GM12878 (cell line): Measurements from ENCODE around the gene CAMK2A. TPM values are rescaled to one million over a fixed set of nuclear protein-coding genes. Genes with fewer than 3 reads are reported as not detected.

Source experiments
- ATAC-seq: fragments of 200-7000 bp; cut with Tn5 transposase; 3 replicates; pipeline ENCODE4 v1.9.1; 2020; ENCODE audit warnings: mild to moderate bottlenecking, moderate library complexity
- BruUV-seq: library from RNA; stranded (reverse); fragments of 400-500 nt; replicated peaks from 2 replicates; lab custom pipeline; 2021; lab: Mats Ljungman, UMichigan
- CTCF ChIA-PET: fragments of 300-600 bp; sonication (Branson Sonifier 250); formaldehyde crosslinking; extraction: SDS; loops from one replicate; lab custom pipeline; 2021; ENCODE audit warnings: inconsistent platforms; lab: Yijun Ruan, JAX
- POLR2A ChIA-PET: fragments of 350-600 bp; formaldehyde crosslinking; extraction: SDS; loops from one replicate; lab custom pipeline; 2021; ENCODE audit warnings: inconsistent platforms; lab: Charles Lee
- RAD21 ChIA-PET: fragments of 300-600 bp; sonication (Branson Sonifier 250); formaldehyde crosslinking; loops from one replicate; lab custom pipeline; 2023; ENCODE audit warnings: antibody characterized with exemption; ENCODE audit not compliant: unreplicated experiment; lab: Charles Lee
- SMC1A ChIA-PET: fragments of 300-600 bp; sonication (Branson Sonifier 250); formaldehyde crosslinking; loops from one replicate; lab custom pipeline; 2023; ENCODE audit not compliant: unreplicated experiment, uncharacterized antibody; lab: Charles Lee
- DNase-seq: peaks from one replicate; pipeline ENCODE4 v3.0.0-alpha.2; 2011; ENCODE audit warnings: low read depth, low spot score
- FAIRE-seq: peaks from 3 replicates; lab custom pipeline; 2011; peaks lifted over from hg19 to GRCh38; lab: Jason Lieb, UNC
- H2AFZ ChIP-seq: 2 replicates; pipeline ENCODE4 v1.6.0; 2011; ENCODE audit warnings: low read depth, low read length, control low read depth; ENCODE audit not compliant: control insufficient read depth
- H3K27ac ChIP-seq: 2 replicates; pipeline ENCODE4 v1.5.1; 2011; ENCODE audit warnings: control low read depth; ENCODE audit not compliant: control insufficient read depth, insufficient read depth
- H3K27me3 ChIP-seq, 2 experiments: replicated peaks in 1 of 2; 2 replicates each; pipeline versions ENCODE4 v1.6.0 to v1.6.1; 2011; ENCODE audit warnings: low read length in 1 of 2; ENCODE audit not compliant: control insufficient read depth in 2 of 2, insufficient read depth in 2 of 2
- H3K36me3 ChIP-seq, 2 experiments: 2 replicates each; pipeline ENCODE4 v1.5.1; 2011; ENCODE audit warnings: low read length in 1 of 2; ENCODE audit not compliant: control insufficient read depth in 2 of 2, insufficient read depth in 2 of 2
- H3K4me1 ChIP-seq: 2 replicates; pipeline ENCODE4 v1.6.1; 2011; ENCODE audit warnings: mild to moderate bottlenecking, low read length, moderate library complexity, mixed read lengths; ENCODE audit not compliant: control insufficient read depth, insufficient read depth
- H3K4me2 ChIP-seq: 2 replicates; pipeline ENCODE4 v1.6.0; 2011; ENCODE audit warnings: control low read depth; ENCODE audit not compliant: control insufficient read depth, insufficient read depth
- H3K4me3 ChIP-seq: fragments of 200-600 bp; sonication (generic); 2 replicates; pipeline ENCODE4 v1.5.1; 2016
- H3K79me2 ChIP-seq: 2 replicates; pipeline ENCODE4 v1.6.0; 2011; ENCODE audit warnings: low read length; ENCODE audit not compliant: control insufficient read depth, insufficient read depth
- H3K9ac ChIP-seq: 2 replicates; pipeline ENCODE4 v1.8.0; 2011; ENCODE audit warnings: low read length, control low read depth, mixed read lengths; ENCODE audit not compliant: control insufficient read depth, insufficient read depth
- H3K9me3 ChIP-seq: replicated peaks from 3 replicates; pipeline ENCODE4 v1.5.1; 2011; ENCODE audit warnings: mild to moderate bottlenecking, low read length; ENCODE audit not compliant: control insufficient read depth, insufficient read depth
- H4K20me1 ChIP-seq: 2 replicates; pipeline ENCODE4 v1.6.0; 2011; ENCODE audit not compliant: control insufficient read depth, insufficient read depth
- CREB1 ChIP-seq: IDR thresholded peaks from 2 replicates; pipeline ENCODE4 v1.6.1; 2012; ENCODE audit warnings: low read depth, mild to moderate bottlenecking, inconsistent platforms
- GATAD2B ChIP-seq: fragments of 450-650 bp; conservative IDR thresholded peaks from 2 replicates; pipeline ENCODE4 v1.6.1; 2017; ENCODE audit warnings: low read depth, mild to moderate bottlenecking, moderate library complexity
- HDAC6 ChIP-seq: fragments of 200-600 bp; sonication (generic); IDR thresholded peaks from one replicate; pipeline ENCODE4 v1.8.0; 2017; ENCODE audit warnings: antibody characterized with exemption; ENCODE audit not compliant: unreplicated experiment
- MEF2A ChIP-seq: IDR thresholded peaks from 2 replicates; pipeline ENCODE4 v1.6.1; 2011; ENCODE audit warnings: low read depth, mild to moderate bottlenecking, low read length, moderate library complexity; ENCODE audit not compliant: insufficient read depth
- MXI1 ChIP-seq: fragments of 150-350 bp; IDR thresholded peaks from 2 replicates; pipeline ENCODE4 v1.6.1; 2011; ENCODE audit warnings: low read depth, mild to moderate bottlenecking, inconsistent platforms, low read length, improper control_type of control experiment
- NR2C1 ChIP-seq: fragments of 450-650 bp; IDR thresholded peaks from 2 replicates; pipeline ENCODE4 v1.6.1; 2017; ENCODE audit warnings: antibody characterized with exemption, mild to moderate bottlenecking, moderate library complexity
- NR2F1 ChIP-seq: fragments of 450-650 bp; conservative IDR thresholded peaks from 2 replicates; pipeline ENCODE4 v1.6.1; 2017; ENCODE audit warnings: mild to moderate bottlenecking
- PML ChIP-seq: IDR thresholded peaks from 2 replicates; pipeline ENCODE4 v1.6.1; 2012; ENCODE audit warnings: low read length, inconsistent platforms
- SIN3A ChIP-seq: IDR thresholded peaks from 2 replicates; pipeline ENCODE4 v1.6.1; 2012; ENCODE audit warnings: low read depth, low read length, improper control_type of control experiment
- SREBF2 ChIP-seq: IDR thresholded peaks from 2 replicates; pipeline ENCODE4 v1.6.1; 2012; ENCODE audit warnings: mild to moderate bottlenecking, low read length
- TCF3 ChIP-seq: IDR thresholded peaks from 2 replicates; pipeline ENCODE4 v1.6.1; 2012; ENCODE audit warnings: low read depth, mild to moderate bottlenecking, low read length, borderline replicate concordance; ENCODE audit not compliant: insufficient read depth
- TCF7 ChIP-seq: IDR thresholded peaks from 2 replicates; pipeline ENCODE4 v1.6.1; 2014; ENCODE audit warnings: antibody characterized with exemption, borderline replicate concordance
- ZNF207 ChIP-seq: fragments of 450-650 bp; IDR thresholded peaks from 2 replicates; pipeline ENCODE4 v1.6.1; 2014; ENCODE audit warnings: antibody characterized with exemption, mild to moderate bottlenecking, borderline replicate concordance
- ZNF687 ChIP-seq: fragments of 450-650 bp; IDR thresholded peaks from 2 replicates; pipeline ENCODE4 v1.6.1; 2017; ENCODE audit warnings: mild to moderate bottlenecking, moderate library complexity
- WGBS: methylation state at CpG from one replicate; pipeline ENCODE4 v1.1.6; 2016; ENCODE audit warnings: low lambda C conversion rate; ENCODE audit not compliant: insufficient replicate concordance, insufficient coverage; ENCODE audit errors: missing lambda C conversion rate; 5-methylcytosine and 5-hydroxymethylcytosine counted together
- in situ Hi-C: fragments of 300-500 bp; cut with MboI; formaldehyde crosslinking; loops from 9 replicates; pipeline ENCODE4 v1.14.3; 2018; ENCODE audit warnings: mixed read lengths
- intact Hi-C: fragments of 100-400 bp; cut with micrococcal nuclease; formaldehyde crosslinking; loops from one replicate; pipeline ENCODE4 v1.14.2; 2022; ENCODE audit not compliant: unreplicated experiment
- polyA plus RNA-seq, 11 experiments: library from polyadenylated mRNA; depleted of rRNA in 4 of 11; unstranded in 6 of 11; stranded (reverse) in 5 of 11; fragments of >200 nt; fragmentation: Nextera tagmentation in 4 of 11; fragmentation: Illumina TruSeq in 1 of 11; extraction: Ambion mirVana in 4 of 11; extraction: Trizol in 1 of 11; gene quantifications; 1 replicate in 1 of 11; 2 replicates in 10 of 11; pipeline versions ENCODE4 v1.2.1 to v1.2.3, GENCODE V29; 2011 to 2016; ENCODE audit warnings: inconsistent platforms in 2 of 11, missing spikeins in 2 of 11, low read depth in 1 of 11
- total RNA-seq, 4 experiments: library from RNA; depleted of rRNA in 3 of 4; stranded (reverse); fragments of >200 nt in 3 of 4; fragmentation: Illumina TruSeq in 1 of 4; extraction: Trizol in 1 of 4; gene quantifications; 2 replicates each; pipeline versions ENCODE4 v1.2.1 to v1.2.3, GENCODE V29; 2013 to 2021
- TF ChIP-seq, protein P1 (sequence below): fragments of 150-350 bp; IDR thresholded peaks from 2 replicates; pipeline ENCODE4 v1.6.1; 2016; ENCODE audit warnings: low read depth, low read length

Gene CAMK2A
- total and polyA plus RNA-seq, 10 of the 15 experiments (the other 5 are each of a cell fraction or from before 2014, with no cell fraction given): 0.11 TPM; not detected in 9

GRCh38 chr5:150329881-150330876 is 40.6 kb upstream of the CAMK2A start (continued):
- TF ChIP-seq SIN3A: no peak

GRCh38 chr5:150329038-150329437 is 39.5 kb upstream of the CAMK2A start:
- DNase-seq (no peak), FAIRE-seq (no peak), ATAC-seq (no peak)
- intact Hi-C loops (no loop called here), in situ Hi-C loops (no loop called here)
- no peaks in the 10 kb centered on the region for H3K4me1 ChIP-seq
- no peaks in the 10 kb centered on the region for H3K79me2 ChIP-seq
- H3K27me3 ChIP-seq: no peaks in the 10 kb centered on the region; a peak in 2 of 4 replicates
- ChIA-PET SMC1A (no interaction called here), POLR2A (interaction anchor here (0.6 kb wide), 2 partner anchors 13 to 253 kb away, joined by 3 to 4 read pairs; no protein-coding TSS in a partner anchor), RAD21 (no interaction called here), CTCF (no interaction called here)
- WGBS: 0% methylated on average over 2 of the region's 2 CpGs
- no peak for TF ChIP-seq NR2C1
- TF ChIP-seq ZNF207: no peak
- no peak for TF ChIP-seq ZNF687
- TF ChIP-seq GATAD2B: no peak
- TF ChIP-seq MXI1: no peak
- no peak for TF ChIP-seq NR2F1
- no peak for TF ChIP-seq CREB1
- TF ChIP-seq, protein P1, sequence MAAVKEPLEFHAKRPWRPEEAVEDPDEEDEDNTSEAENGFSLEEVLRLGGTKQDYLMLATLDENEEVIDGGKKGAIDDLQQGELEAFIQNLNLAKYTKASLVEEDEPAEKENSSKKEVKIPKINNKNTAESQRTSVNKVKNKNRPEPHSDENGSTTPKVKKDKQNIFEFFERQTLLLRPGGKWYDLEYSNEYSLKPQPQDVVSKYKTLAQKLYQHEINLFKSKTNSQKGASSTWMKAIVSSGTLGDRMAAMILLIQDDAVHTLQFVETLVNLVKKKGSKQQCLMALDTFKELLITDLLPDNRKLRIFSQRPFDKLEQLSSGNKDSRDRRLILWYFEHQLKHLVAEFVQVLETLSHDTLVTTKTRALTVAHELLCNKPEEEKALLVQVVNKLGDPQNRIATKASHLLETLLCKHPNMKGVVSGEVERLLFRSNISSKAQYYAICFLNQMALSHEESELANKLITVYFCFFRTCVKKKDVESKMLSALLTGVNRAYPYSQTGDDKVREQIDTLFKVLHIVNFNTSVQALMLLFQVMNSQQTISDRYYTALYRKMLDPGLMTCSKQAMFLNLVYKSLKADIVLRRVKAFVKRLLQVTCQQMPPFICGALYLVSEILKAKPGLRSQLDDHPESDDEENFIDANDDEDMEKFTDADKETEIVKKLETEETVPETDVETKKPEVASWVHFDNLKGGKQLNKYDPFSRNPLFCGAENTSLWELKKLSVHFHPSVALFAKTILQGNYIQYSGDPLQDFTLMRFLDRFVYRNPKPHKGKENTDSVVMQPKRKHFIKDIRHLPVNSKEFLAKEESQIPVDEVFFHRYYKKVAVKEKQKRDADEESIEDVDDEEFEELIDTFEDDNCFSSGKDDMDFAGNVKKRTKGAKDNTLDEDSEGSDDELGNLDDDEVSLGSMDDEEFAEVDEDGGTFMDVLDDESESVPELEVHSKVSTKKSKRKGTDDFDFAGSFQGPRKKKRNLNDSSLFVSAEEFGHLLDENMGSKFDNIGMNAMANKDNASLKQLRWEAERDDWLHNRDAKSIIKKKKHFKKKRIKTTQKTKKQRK: no peak
- TF ChIP-seq HDAC6: no peak
- TF ChIP-seq MEF2A: no peak
- TF ChIP-seq TCF3: no peak
- TF ChIP-seq SREBF2: no peak
- no peak for TF ChIP-seq PML
- TF ChIP-seq TCF7: no peak
- no peaks in the 10 kb centered on the region for H3K9me3 ChIP-seq
- no TSS peak for BruUV-seq
- H3K9ac ChIP-seq: no peak overlapping the region
- no peaks in the 10 kb centered on the region for H3K36me3 ChIP-seq
- H3K4me3 ChIP-seq: no peak overlapping the region
- H3K27ac ChIP-seq: no peak overlapping the region
- H3K4me2 ChIP-seq: no peak overlapping the region
- H2AFZ ChIP-seq: no peak overlapping the region
- no peaks in the 10 kb centered on the region for H4K20me1 ChIP-seq
